Mesendoderm (in vitro differentiated cells): ENCODE data around the gene NCOR2.

Source experiments
- DNase-seq: peaks from one replicate; pipeline ENCODE4 v3.0.0; 2013
- H2AK5ac ChIP-seq: 2 replicates; pipeline ENCODE4 v1.6.1; 2013; ENCODE audit warnings: low read length, inconsistent platforms
- H2BK120ac ChIP-seq: 2 replicates; pipeline ENCODE4 v1.6.1; 2013; ENCODE audit warnings: low read depth, mild to moderate bottlenecking, low read length, moderate library complexity, mixed read lengths
- H2BK15ac ChIP-seq: replicated peaks from 2 replicates; pipeline ENCODE4 v1.6.1; 2013; ENCODE audit warnings: low read depth, mild to moderate bottlenecking, moderate library complexity
- H2BK5ac ChIP-seq: 2 replicates; pipeline ENCODE4 v1.6.1; 2013; ENCODE audit warnings: low read length, inconsistent platforms
- H3K18ac ChIP-seq: 2 replicates; pipeline ENCODE4 v1.6.1; 2013; ENCODE audit warnings: mild to moderate bottlenecking, low read length, mixed read lengths
- H3K23ac ChIP-seq: one replicate; pipeline ENCODE4 v1.6.1; 2013; ENCODE audit warnings: low read length
- H3K27ac ChIP-seq: 2 replicates; pipeline ENCODE4 v1.5.1; 2013; ENCODE audit warnings: low read depth, mild to moderate bottlenecking, inconsistent platforms, low read length, moderate library complexity
- H3K27me3 ChIP-seq: 2 replicates; pipeline ENCODE4 v1.6.1; 2013; ENCODE audit warnings: low read length, control low read depth, mild to moderate bottlenecking, inconsistent platforms; ENCODE audit not compliant: insufficient read depth, poor library complexity
- H3K36me3 ChIP-seq: 2 replicates; pipeline ENCODE4 v1.6.1; 2013; ENCODE audit warnings: low read length, inconsistent platforms; ENCODE audit not compliant: control insufficient read depth, insufficient read depth
- H3K4ac ChIP-seq: one replicate; pipeline ENCODE4 v1.6.1; 2013; ENCODE audit warnings: low read depth, mild to moderate bottlenecking, low read length, moderate library complexity
- H3K4me1 ChIP-seq: 2 replicates; pipeline ENCODE4 v1.6.1; 2013; ENCODE audit warnings: low read depth, low read length, inconsistent platforms; ENCODE audit not compliant: control insufficient read depth
- H3K4me2 ChIP-seq: 2 replicates; pipeline ENCODE4 v1.6.1; 2013; ENCODE audit warnings: low read length
- H3K4me3 ChIP-seq: 2 replicates; pipeline ENCODE4 v1.5.1; 2013; ENCODE audit warnings: mild to moderate bottlenecking, low read length
- H3K56ac ChIP-seq: one replicate; pipeline ENCODE4 v1.6.1; 2013; ENCODE audit warnings: low read length
- H3K79me1 ChIP-seq: 2 replicates; pipeline ENCODE4 v1.6.1; 2013; ENCODE audit warnings: low read length, inconsistent platforms
- H3K79me2 ChIP-seq: 2 replicates; pipeline ENCODE4 v1.6.1; 2013; ENCODE audit warnings: mild to moderate bottlenecking, low read length; ENCODE audit not compliant: control insufficient read depth, insufficient read depth
- H3K9ac ChIP-seq: 2 replicates; pipeline ENCODE4 v1.6.1; 2013; ENCODE audit warnings: low read length, inconsistent platforms
- H4K5ac ChIP-seq: one replicate; pipeline ENCODE4 v1.6.1; 2013; ENCODE audit warnings: low read length
- H4K8ac ChIP-seq: one replicate; pipeline ENCODE4 v1.6.1; 2013; ENCODE audit warnings: low read depth, mild to moderate bottlenecking, control low read depth, low read length, moderate library complexity
- WGBS: extraction: QIAGEN DNeasy Blood & Tissue Kit; methylation state at CpG from one replicate; pipeline ENCODE4 v1.1.7; 2013; ENCODE audit warnings: low lambda C conversion rate, missing lambda C conversion rate; ENCODE audit not compliant: insufficient coverage; ENCODE audit errors: extremely low coverage; 5-methylcytosine and 5-hydroxymethylcytosine counted together

Gene NCOR2

DNA sequence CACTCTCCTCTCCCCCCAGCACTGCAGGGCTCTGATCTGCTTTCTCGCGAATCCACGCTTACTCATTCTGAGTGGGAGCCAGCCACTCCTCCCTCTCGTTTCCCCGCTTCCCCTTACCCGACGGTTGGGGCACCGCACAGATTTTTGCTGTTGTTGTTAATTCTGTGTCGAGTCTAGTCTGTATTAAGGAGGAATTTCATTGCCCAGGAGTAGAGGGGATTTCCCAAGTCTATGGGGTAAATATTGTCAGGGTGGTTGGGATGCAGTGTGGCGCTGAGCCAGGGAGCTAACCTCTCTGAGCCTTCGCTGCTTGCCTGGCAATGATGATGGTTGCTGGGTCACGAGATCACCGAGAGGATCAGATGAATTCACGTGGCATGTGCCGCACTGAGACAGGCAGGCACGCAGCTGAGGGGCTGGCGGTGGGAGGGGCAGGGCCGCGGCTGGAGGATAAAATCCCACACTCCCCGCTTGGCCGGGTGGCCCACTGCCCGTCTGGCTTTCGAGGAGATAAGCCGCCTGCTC is 18.5 kb downstream of the NCOR2 start:
- no peak overlapping the region for H4K8ac ChIP-seq
- no peak overlapping the region for H2AK5ac ChIP-seq
- no peak overlapping the region for H2BK5ac ChIP-seq
- H2BK120ac ChIP-seq = no peak overlapping the region
- H3K4me2 ChIP-seq = no peak overlapping the region
- H3K56ac ChIP-seq = no peak overlapping the region
- no CpG with 5 or more reads among the region's 24 CpGs for WGBS
- DNase-seq = no peak
- H3K27ac ChIP-seq = no peak overlapping the region
- H3K18ac ChIP-seq = no peak overlapping the region
- peaks cover 95% of the 10 kb centered on the region for H3K79me2 ChIP-seq
- no peaks in the 10 kb centered on the region for H3K27me3 ChIP-seq
- H4K5ac ChIP-seq = no peak overlapping the region
- H3K23ac ChIP-seq = no peak overlapping the region
- no peak overlapping the region for H3K4me3 ChIP-seq
- peaks cover 30% of the 10 kb centered on the region for H3K79me1 ChIP-seq
- peaks cover 6% of the 10 kb centered on the region for H3K4me1 ChIP-seq
- H2BK15ac ChIP-seq = no peak overlapping the region
- no peak overlapping the region for H3K4ac ChIP-seq
- H3K9ac ChIP-seq = no peak overlapping the region
- H3K36me3 ChIP-seq = no peaks in the 10 kb centered on the region

- H3K4ac ChIP-seq = no peak overlapping the region
- no peak overlapping the region for H3K18ac ChIP-seq
- DNase-seq = no peak
- H2BK15ac ChIP-seq = no peak overlapping the region
- no peak overlapping the region for H4K8ac ChIP-seq
- no CpG with 5 or more reads among the region's 3 CpGs for WGBS
- no peak overlapping the region for H3K9ac ChIP-seq
- H2AK5ac ChIP-seq = no peak overlapping the region
- no peak overlapping the region for H2BK5ac ChIP-seq
- peaks cover 9% of the 10 kb centered on the region for H3K4me1 ChIP-seq
- H3K36me3 ChIP-seq = no peaks in the 10 kb centered on the region
- H3K79me2 ChIP-seq = peaks cover 94% of the 10 kb centered on the region
- peaks cover 26% of the 10 kb centered on the region for H3K79me1 ChIP-seq
- H3K27me3 ChIP-seq = no peaks in the 10 kb centered on the region
- H3K4me2 ChIP-seq = no peak overlapping the region
- no peak overlapping the region for H2BK120ac ChIP-seq
- no peak overlapping the region for H3K4me3 ChIP-seq
- H3K27ac ChIP-seq = no peak overlapping the region
- H4K5ac ChIP-seq = no peak overlapping the region
- H3K23ac ChIP-seq = no peak overlapping the region
- H3K56ac ChIP-seq = no peak overlapping the region
Observed at GRCh38 chr12:124547626-124548025, 19.8 kb downstream of the NCOR2 start.

DNA sequence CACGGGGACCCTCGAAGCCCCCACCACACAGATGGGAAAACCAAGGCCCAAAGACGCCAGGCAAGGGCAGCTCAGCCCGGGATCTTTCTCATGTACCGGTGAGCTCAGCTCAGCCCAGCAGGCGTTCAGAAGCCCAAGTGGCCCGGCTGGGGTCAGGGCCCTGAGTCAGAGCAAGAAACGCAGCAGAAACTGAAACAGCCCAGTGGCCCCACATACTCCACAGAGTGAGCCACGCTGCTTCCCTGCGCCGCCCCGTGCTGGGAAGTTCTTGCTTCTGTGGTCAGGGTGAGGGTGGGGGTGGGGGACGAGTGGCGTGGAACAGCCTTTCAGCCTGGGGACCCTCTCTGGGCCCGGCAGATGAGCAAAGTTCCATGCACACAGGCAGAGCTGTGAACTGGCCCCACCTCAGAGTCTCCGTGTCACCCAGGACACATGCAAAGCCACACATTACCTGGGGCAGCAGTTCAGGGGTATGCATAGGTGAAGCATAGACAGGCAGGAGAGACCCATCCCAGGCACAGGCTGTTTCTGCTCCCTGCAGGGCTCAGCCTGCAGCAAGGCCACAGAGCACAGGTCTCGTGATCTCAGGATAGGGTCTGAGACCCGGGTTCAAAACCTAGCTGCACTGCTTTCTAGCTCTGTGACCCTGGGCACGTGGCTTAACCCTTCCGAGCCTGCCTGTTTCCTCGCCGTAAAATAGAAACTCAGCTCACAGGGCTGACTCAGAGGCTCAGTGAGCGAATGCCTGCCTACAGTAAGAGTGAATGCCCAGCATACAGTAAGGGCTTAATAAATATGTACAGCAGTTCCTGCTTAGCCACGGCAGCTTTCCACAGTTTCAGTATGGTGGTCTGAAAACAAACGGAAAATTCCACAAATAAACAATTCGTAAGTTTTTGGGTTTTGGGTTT is 21.6 kb downstream of the NCOR2 start:
- Histone ChIP-seq H4K8ac (no peak overlapping the region), H3K79me2 (peaks cover 87% of the 10 kb centered on the region), H2AK5ac (no peak overlapping the region), H3K18ac (no peak overlapping the region), H3K4me1 (peaks cover 9% of the 10 kb centered on the region), H3K36me3 (no peaks in the 10 kb centered on the region), H3K4me3 (no peak overlapping the region), H3K27me3 (no peaks in the 10 kb centered on the region), H3K27ac (no peak overlapping the region), H3K56ac (peak overlapping the region; percentile 70), H3K23ac (no peak overlapping the region), H3K4me2 (no peak overlapping the region), H2BK15ac (no peak overlapping the region), H2BK5ac (no peak overlapping the region), H3K4ac (no peak overlapping the region), H3K79me1 (peaks cover 28% of the 10 kb centered on the region), H3K9ac (no peak overlapping the region), H4K5ac (no peak overlapping the region), H2BK120ac (no peak overlapping the region)
- no peak for DNase-seq
- WGBS = no CpG with 5 or more reads among the region's 26 CpGs

GRCh38 chr12:124544983-124545382 is 22.4 kb downstream of the NCOR2 start:
- no CpG with 5 or more reads among the region's 8 CpGs for WGBS
- H3K56ac ChIP-seq = no peak overlapping the region
- H3K4ac ChIP-seq = no peak overlapping the region
- no peak overlapping the region for H2AK5ac ChIP-seq
- H4K5ac ChIP-seq = no peak overlapping the region
- H2BK120ac ChIP-seq = no peak overlapping the region
- no peak overlapping the region for H2BK15ac ChIP-seq
- no peak overlapping the region for H3K18ac ChIP-seq
- no peaks in the 10 kb centered on the region for H3K36me3 ChIP-seq
- H4K8ac ChIP-seq = no peak overlapping the region
- H3K79me2 ChIP-seq = peaks cover 82% of the 10 kb centered on the region
- H3K27ac ChIP-seq = no peak overlapping the region
- no peaks in the 10 kb centered on the region for H3K27me3 ChIP-seq
- DNase-seq = no peak
- H3K4me2 ChIP-seq = no peak overlapping the region
- peaks cover 6% of the 10 kb centered on the region for H3K4me1 ChIP-seq
- no peak overlapping the region for H2BK5ac ChIP-seq
- H3K4me3 ChIP-seq = no peak overlapping the region
- peaks cover 25% of the 10 kb centered on the region for H3K79me1 ChIP-seq
- no peak overlapping the region for H3K9ac ChIP-seq
- H3K23ac ChIP-seq = peak overlapping the region; percentile 89

GRCh38 chr12:124544311-124544970 is 23.0 kb downstream of the NCOR2 start:
- no peak overlapping the region for H3K4me2 ChIP-seq
- no peak overlapping the region for H2BK15ac ChIP-seq
- no peak overlapping the region for H4K5ac ChIP-seq
- H3K79me1 ChIP-seq = peaks cover 25% of the 10 kb centered on the region
- H3K27ac ChIP-seq = no peak overlapping the region
- H3K27me3 ChIP-seq = no peaks in the 10 kb centered on the region
- H3K79me2 ChIP-seq = peaks cover 82% of the 10 kb centered on the region
- H2AK5ac ChIP-seq = no peak overlapping the region
- H3K4me1 ChIP-seq = peaks cover 6% of the 10 kb centered on the region
- H2BK120ac ChIP-seq = no peak overlapping the region
- H3K4ac ChIP-seq = no peak overlapping the region
- DNase-seq = no peak
- WGBS = no CpG with 5 or more reads among the region's 16 CpGs
- no peak overlapping the region for H3K4me3 ChIP-seq
- H3K36me3 ChIP-seq = no peaks in the 10 kb centered on the region
- no peak overlapping the region for H3K9ac ChIP-seq
- H3K23ac ChIP-seq = peak overlapping the region; percentile 89
- H2BK5ac ChIP-seq = no peak overlapping the region
- H4K8ac ChIP-seq = no peak overlapping the region
- no peak overlapping the region for H3K18ac ChIP-seq
- H3K56ac ChIP-seq = peak overlapping the region; percentile 34
